ENCODE data around the gene USP10. TPM values are rescaled to one million over a fixed set of nuclear protein-coding genes. Genes with fewer than 3 reads are reported as not detected.

Gene USP10
- total RNA-seq, 1 donor from 2014 or later, result 177 TPM

DNA sequence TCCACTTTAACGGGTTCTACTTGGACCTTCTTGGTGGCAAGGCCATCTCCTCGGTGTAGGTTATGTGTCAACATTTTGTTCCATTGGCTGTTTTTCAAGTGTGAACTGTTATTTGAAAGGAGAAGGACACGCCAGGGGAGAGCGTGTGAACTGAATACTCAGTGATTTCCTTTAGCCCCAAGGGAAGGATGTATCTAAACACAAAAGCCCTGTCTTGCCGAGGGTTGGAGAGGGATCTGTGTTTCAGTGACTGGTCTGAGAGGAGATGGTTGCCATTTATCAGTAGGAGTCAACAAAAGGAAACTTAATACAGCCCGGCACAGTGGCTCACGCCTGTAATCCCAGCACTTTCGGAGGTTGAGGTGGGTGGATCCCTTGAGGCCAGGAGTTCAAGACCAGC, 50.0 kb downstream of the USP10 start:
- Mint-ChIP-seq H3K9me3 (no peaks in the 10 kb centered on the region), H3K36me3 (ENCODE audit: low read depth) (peaks cover 32% of the 10 kb centered on the region), H3K27ac (no peak overlapping the region), H3K27me3 (no peaks in the 10 kb centered on the region), H3K4me3 (no peak overlapping the region), H3K4me1 (peaks cover 47% of the 10 kb centered on the region)
- DNase-seq, result no peak
- intact Hi-C loops (cut with micrococcal nuclease), result loop anchor here (5.0 to 10.0 kb wide), 2 partner anchors 222 to 335 kb away; no protein-coding TSS in a partner anchor

DNA sequence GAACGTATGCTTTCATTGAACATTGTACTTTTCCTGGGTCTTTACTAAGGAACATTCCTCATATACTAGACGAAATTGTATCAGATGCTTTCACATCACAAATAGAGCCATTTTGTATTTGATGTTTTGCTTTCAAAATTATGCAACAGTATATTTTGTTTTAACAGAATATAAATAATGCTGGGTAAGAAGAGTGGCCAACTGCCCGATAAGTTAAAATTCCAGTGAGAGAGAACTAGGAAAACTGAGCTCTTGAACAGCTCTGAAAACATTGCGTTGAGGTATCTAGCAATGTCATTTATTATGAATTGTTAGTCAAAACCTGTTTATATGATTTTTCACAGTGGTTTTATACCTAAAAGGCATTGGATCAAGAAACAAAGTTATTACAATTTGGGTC, 50.8 kb downstream of the USP10 start:
- peaks cover 30% of the 10 kb centered on the region for H3K36me3 Mint-ChIP-seq (ENCODE audit: low read depth)
- H3K4me1 Mint-ChIP-seq, result peaks cover 52% of the 10 kb centered on the region
- no peaks in the 10 kb centered on the region for H3K9me3 Mint-ChIP-seq
- no peaks in the 10 kb centered on the region for H3K27me3 Mint-ChIP-seq
- intact Hi-C loops (cut with micrococcal nuclease), result loop anchor here (5.0 to 10.0 kb wide), 2 partner anchors 222 to 334 kb away; no protein-coding TSS in a partner anchor
- no peak overlapping the region for H3K4me3 Mint-ChIP-seq
- no peak overlapping the region for H3K27ac Mint-ChIP-seq
- no peak for DNase-seq

DNA sequence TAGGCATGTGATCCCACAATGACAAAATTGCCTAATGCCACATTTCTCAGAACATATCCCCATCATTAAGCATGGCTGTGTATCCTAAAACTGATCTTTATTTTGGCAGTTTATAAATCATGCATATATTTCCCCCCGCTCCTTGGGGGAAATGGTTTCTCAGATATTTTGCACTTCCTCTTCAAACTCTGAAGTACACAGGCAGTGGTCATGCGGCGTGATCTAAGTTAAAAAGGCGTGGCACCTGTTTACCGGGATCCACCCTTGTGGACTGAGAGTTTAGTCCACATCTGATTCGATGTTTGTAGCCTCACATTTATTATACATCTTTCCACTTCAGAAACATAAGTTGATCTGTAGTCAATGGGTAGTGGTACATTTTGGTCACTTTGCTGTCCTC, 51.4 kb downstream of the USP10 start:
- Mint-ChIP-seq H3K36me3 (ENCODE audit: low read depth) (peaks cover 30% of the 10 kb centered on the region), H3K27ac (no peak overlapping the region), H3K4me1 (peaks cover 52% of the 10 kb centered on the region), H3K4me3 (peak overlapping the region; percentile 40), H3K9me3 (no peaks in the 10 kb centered on the region), H3K27me3 (no peaks in the 10 kb centered on the region)
- no peak for DNase-seq
- intact Hi-C loops (cut with micrococcal nuclease), result loop anchor here (5.0 to 10.0 kb wide), 2 partner anchors 221 to 334 kb away; no protein-coding TSS in a partner anchor

DNA sequence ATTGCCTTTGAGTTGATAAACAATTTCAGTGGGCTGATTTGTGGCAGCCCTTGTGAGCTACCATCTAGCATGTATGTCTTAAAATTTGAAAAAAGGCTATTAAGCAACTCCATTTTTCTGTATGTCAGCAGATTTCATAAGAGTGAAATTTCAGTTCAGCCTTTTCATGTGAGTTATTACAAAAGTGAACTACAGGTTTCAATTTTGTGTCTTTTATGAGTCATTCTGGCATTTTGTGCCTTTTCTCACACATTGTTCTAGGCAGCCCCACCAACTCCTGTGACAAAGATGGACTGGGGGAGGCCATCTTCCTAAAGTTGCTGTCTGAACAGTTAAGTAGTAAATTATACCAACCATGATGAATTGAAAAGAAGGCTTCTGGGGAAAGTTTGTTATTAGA, 52.1 kb downstream of the USP10 start:
- Mint-ChIP-seq H3K4me3 (no peak overlapping the region), H3K36me3 (ENCODE audit: low read depth) (peaks cover 28% of the 10 kb centered on the region), H3K4me1 (peaks cover 52% of the 10 kb centered on the region), H3K9me3 (no peaks in the 10 kb centered on the region), H3K27me3 (no peaks in the 10 kb centered on the region), H3K27ac (peak overlapping the region; percentile 10)
- intact Hi-C loops (cut with micrococcal nuclease), result loop anchor here (2.0 to 10.0 kb wide), 3 partner anchors 13 to 333 kb away; no protein-coding TSS in a partner anchor
- no peak for DNase-seq

DNA sequence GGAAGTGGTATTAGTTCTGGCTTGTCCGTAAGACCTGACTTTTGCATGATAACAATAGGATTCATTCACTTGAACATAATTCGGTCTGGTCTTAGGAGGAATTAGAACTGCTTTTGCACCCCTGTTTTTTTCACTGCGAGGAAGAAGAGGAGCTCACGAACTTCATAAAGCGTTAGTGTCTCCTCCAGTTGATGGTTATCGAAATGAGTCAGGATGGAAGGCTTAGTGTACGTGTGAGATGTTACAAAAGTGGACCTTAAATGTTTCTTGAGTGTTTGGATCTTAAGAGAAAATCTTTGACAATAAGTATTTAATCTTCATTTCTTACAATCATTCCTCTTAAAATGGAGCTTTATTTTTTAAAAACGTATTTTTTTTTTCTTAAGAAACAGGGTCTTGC, 52.8 kb downstream of the USP10 start:
- no peaks in the 10 kb centered on the region for H3K9me3 Mint-ChIP-seq
- no peak for DNase-seq
- peaks cover 54% of the 10 kb centered on the region for H3K4me1 Mint-ChIP-seq
- intact Hi-C loops (cut with micrococcal nuclease), result loop anchor here (2.0 to 10.0 kb wide), 3 partner anchors 14 to 332 kb away; no protein-coding TSS in a partner anchor
- H3K4me3 Mint-ChIP-seq, result no peak overlapping the region
- H3K27ac Mint-ChIP-seq, result peak overlapping the region; percentile 10
- no peaks in the 10 kb centered on the region for H3K27me3 Mint-ChIP-seq
- H3K36me3 Mint-ChIP-seq (ENCODE audit: low read depth), result peaks cover 31% of the 10 kb centered on the region

DNA sequence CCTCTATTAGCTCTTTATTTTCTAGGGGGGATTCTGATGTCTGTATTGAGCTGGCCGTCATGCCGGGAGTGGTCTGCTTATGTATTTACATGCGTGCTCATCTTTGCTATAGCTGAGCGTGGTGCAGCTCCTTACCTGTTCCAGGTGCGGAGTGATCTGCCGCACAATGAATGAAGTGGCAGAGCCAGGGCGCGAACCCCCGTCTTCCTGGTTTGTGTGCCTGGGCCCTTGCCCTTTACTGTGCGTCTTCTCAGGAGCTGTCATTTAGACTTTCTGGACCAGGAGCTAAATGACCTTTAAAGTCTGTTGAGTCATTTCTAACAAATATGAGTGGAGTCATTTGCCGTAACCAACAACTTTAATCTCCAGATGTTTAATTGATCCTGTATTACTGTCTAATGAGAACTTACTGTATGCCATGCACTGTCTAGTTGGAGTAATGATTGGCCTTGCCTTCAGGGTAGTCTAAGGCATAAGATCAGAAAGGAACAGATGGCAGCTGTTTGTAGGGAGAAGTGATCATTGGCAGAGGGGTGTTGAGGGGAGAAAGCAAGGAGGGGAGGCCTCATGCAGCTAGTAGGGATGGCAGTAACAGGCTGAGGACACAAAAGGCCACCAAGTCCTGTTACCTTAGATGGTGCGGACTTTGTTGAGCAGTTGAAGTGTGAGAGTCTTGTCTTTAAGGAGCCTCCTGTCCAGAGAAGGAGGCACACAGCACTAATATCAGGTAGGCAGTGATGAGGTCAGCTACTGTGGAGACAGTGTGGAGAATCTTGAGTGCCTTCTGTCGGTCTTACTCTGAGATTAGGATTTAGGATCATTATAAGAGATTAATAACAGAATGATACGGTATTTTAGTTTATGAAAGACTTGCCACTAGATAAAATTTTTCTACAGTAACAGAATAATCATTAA, 53.9 kb downstream of the USP10 start:
- Mint-ChIP-seq H3K27me3 (no peaks in the 10 kb centered on the region), H3K36me3 (ENCODE audit: low read depth) (peaks cover 36% of the 10 kb centered on the region), H3K4me3 (no peak overlapping the region), H3K4me1 (peaks cover 62% of the 10 kb centered on the region), H3K27ac (no peak overlapping the region), H3K9me3 (no peaks in the 10 kb centered on the region)
- no peak for DNase-seq
- intact Hi-C loops (cut with micrococcal nuclease), result loop anchor here (1.0 to 10.0 kb wide), 4 partner anchors 15 to 331 kb away; no protein-coding TSS in a partner anchor

DNA sequence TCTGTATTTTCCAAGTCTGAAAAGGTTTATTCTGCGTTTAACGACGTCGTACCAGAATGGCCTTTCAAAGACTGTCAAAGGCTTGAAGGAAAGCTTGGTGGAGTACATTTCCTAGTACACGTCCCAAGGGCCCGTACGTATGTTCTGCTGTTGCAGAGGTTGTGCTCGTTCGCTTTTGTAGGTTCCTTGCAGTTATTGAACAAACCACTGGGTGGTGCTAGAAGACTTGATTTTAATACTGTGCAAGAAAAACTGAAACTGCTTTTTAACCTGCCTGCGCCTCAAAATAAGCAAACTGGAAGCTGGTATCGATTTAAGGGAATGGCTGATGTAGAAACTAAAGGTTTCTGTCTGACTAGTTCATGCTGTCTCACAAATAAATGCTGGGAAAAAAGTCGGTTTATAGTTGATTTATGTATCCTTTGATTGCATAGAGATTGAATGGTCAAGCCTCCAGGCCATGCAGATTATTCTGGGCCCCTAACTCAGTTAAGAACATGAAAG, 54.6 kb downstream of the USP10 start:
- intact Hi-C loops (cut with micrococcal nuclease), result loop anchor here (1.0 to 10.0 kb wide), 3 partner anchors 198 to 330 kb away; no protein-coding TSS in a partner anchor
- Mint-ChIP-seq H3K4me3 (peak overlapping the region; percentile 66), H3K27ac (no peak overlapping the region), H3K36me3 (ENCODE audit: low read depth) (peaks cover 40% of the 10 kb centered on the region), H3K27me3 (no peaks in the 10 kb centered on the region), H3K9me3 (no peaks in the 10 kb centered on the region), H3K4me1 (peaks cover 66% of the 10 kb centered on the region)
- peak; percentile 94 for DNase-seq

DNA sequence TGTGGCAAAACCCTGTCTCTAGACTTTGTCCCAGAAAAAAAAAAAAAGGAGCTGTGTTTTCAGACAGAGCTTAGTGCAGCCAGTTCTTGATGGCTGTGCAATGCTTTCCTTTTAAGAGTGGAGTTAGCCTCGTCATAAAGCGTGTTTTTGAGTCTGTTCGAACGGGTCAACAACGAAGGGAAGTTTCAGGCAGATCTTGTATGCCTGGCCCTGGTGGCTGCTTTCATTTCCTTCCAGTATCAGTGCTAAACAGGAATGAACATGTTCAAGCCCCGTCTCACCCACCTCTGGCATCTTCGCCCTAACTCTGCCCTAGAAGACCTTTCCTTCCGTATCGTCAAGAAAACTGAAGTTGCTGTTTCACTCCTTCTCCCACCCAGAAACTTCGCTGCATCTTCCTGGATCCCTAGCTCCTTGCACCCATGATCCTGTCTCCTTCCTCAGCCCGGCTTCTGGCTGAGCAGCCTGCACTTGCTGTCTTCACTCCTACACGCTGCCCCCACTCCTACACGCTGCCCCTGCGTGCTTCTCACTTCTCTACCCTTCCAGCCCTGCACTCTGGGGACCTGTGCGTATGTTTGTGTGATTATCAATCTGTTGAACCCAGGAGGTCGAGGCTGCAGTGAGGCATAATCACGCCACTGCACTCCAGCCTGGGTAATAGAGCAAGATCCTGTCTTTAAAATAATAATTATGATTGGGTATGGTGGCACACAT, 55.3 kb downstream of the USP10 start:
- Mint-ChIP-seq H3K27me3 (no peaks in the 10 kb centered on the region), H3K9me3 (no peaks in the 10 kb centered on the region), H3K4me1 (peaks cover 63% of the 10 kb centered on the region), H3K27ac (peak overlapping the region; percentile 35), H3K36me3 (ENCODE audit: low read depth) (peaks cover 39% of the 10 kb centered on the region), H3K4me3 (peak overlapping the region; percentile 66)
- DNase-seq, result no peak
- intact Hi-C loops (cut with micrococcal nuclease), result loop anchor here (1.0 to 10.0 kb wide), 3 partner anchors 197 to 330 kb away; no protein-coding TSS in a partner anchor

DNA sequence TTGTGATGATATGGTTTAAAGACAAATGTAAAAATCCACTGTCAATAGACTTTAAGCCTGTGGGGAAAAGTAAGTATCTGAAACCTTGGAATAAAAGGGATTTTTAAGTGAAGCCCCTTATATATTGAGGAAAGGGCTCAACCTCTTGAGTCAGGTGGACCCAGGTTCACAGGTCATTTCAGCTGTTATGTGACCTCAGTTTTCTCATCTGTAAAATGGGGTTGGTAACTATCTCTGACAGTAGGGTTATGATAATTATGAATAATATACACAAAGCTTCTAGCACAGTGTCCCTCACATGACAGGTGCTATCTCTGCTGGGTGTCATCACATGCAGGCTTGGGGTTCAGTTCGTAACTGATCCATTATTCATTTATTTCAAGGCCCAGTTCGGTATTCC, 57.0 kb downstream of the USP10 start:
- Mint-ChIP-seq H3K4me1 (peaks cover 52% of the 10 kb centered on the region), H3K27me3 (no peaks in the 10 kb centered on the region), H3K36me3 (ENCODE audit: low read depth) (peaks cover 43% of the 10 kb centered on the region), H3K9me3 (no peaks in the 10 kb centered on the region), H3K27ac (no peak overlapping the region), H3K4me3 (no peak overlapping the region)
- intact Hi-C loops (cut with micrococcal nuclease), result loop anchor here (10.0 kb wide), 1 partner anchor 328 kb away; no protein-coding TSS in a partner anchor
- no peak for DNase-seq

DNA sequence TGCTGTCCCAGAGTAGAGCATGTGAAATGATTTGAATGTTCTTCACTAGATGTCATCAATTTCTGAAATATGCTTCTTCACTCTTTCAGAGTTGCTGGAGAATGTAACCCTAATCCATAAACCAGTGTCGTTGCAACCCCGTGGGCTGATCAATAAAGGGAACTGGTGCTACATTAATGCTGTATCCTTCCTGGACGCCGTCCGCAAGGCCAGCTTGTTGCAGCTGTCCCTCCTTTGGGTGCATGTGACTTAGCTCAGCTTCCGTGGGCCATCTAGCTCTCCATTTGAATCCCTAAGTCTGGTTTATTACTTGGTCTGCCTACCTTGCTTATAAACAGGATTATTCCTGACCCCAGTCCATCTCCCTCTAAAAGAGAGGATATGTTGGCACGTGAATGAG, 58.8 kb downstream of the USP10 start:
- H3K27ac Mint-ChIP-seq, result peak overlapping the region; percentile 39
- peaks cover 39% of the 10 kb centered on the region for H3K4me1 Mint-ChIP-seq
- H3K27me3 Mint-ChIP-seq, result no peaks in the 10 kb centered on the region

DNA sequence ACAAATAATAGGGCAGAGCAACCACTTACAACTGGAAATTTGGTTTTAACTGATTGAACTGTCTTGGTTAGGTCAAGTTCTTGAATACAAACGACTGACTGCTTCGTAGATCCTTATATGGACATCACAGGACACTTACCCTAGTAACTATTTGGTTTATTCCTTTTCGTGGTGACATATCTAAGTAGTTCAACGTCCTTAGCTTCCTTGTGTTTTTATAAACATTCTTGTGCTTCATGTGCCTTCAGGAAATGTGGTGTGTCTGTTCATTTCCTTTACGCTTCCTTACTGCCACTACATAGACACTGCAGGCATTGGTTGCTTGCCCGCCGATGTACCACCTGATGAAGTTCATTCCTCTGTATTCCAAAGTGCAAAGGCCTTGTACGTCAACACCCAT, 59.3 kb downstream of the USP10 start:
- intact Hi-C loops (cut with micrococcal nuclease), result loop anchor here (10.0 kb wide), 1 partner anchor 326 kb away; no protein-coding TSS in a partner anchor
- DNase-seq, result no peak
- Mint-ChIP-seq H3K4me3 (no peak overlapping the region), H3K27ac (no peak overlapping the region), H3K9me3 (no peaks in the 10 kb centered on the region), H3K36me3 (ENCODE audit: low read depth) (peaks cover 50% of the 10 kb centered on the region), H3K4me1 (peaks cover 36% of the 10 kb centered on the region), H3K27me3 (no peaks in the 10 kb centered on the region)

More for the DNA sequence above, 58.8 kb downstream of the USP10 start:
- no peak for DNase-seq
- Mint-ChIP-seq H3K36me3 (ENCODE audit: low read depth) (peaks cover 45% of the 10 kb centered on the region), H3K4me3 (no peak overlapping the region), H3K9me3 (no peaks in the 10 kb centered on the region)
- intact Hi-C loops (cut with micrococcal nuclease), result loop anchor here (10.0 kb wide), 1 partner anchor 326 kb away; no protein-coding TSS in a partner anchor

DNA sequence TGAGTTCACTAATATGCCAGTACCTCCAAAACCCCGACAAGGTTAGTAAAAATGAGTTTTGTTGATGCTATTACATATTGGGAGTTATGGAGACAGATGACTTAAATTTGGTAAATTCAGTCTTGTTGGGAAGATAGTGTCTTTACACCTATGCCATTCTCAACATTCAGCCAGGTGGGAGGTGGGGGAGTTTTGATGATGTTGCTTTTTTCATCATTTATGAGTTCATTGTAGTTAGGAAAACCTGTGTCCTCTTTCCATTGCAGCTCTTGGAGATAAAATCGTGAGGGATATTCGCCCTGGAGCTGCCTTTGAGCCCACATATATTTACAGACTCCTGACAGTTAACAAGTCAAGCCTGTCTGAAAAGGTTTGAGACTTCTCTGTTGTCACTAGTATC, 60.1 kb downstream of the USP10 start:
- Mint-ChIP-seq H3K9me3 (no peaks in the 10 kb centered on the region), H3K4me1 (peaks cover 28% of the 10 kb centered on the region), H3K36me3 (ENCODE audit: low read depth) (peaks cover 56% of the 10 kb centered on the region), H3K27me3 (no peaks in the 10 kb centered on the region), H3K4me3 (no peak overlapping the region), H3K27ac (no peak overlapping the region)
- no peak for DNase-seq
- intact Hi-C loops (cut with micrococcal nuclease), result loop anchor here (10.0 kb wide), 1 partner anchor 325 kb away; no protein-coding TSS in a partner anchor

Data from activated CD4-positive, alpha-beta T cell treated with anti-CD3 and anti-CD28 coated beads, Interleukin-2, amount 10 ng/mL, durations not matched to agents 24 days and 14 days (primary cell).